Common myeloid progenitor, CD34-positive (primary cell): ENCODE measurements around the gene RSAD1.
A peak's percentile ranks its signal among the peaks of the same experiment; 100 is the strongest.

ENCODE experiments used
- CTCF ChIA-PET: fragments of 350-600 bp; sonication (Branson Sonifier 250); formaldehyde crosslinking; loops from one replicate; lab custom pipeline; 2021; ENCODE audit warnings: antibody characterized with exemption; lab: Charles Lee
- POLR2A ChIA-PET: fragments of 350-600 bp; sonication (Branson Sonifier 250); formaldehyde crosslinking; loops from one replicate; lab custom pipeline; 2021; ENCODE audit warnings: antibody characterized with exemption; lab: Charles Lee
- DNase-seq, 3 donors: peaks; one replicate each; pipeline versions ENCODE4 v3.0.0 to v3.0.0-alpha.2; 2013
- H3K27ac ChIP-seq, 2 experiments: 1 replicate in 1 of 2; 2 replicates in 1 of 2; pipeline ENCODE4 v1.7.0; 2013; ENCODE audit warnings: inconsistent platforms in 2 of 2, low read length in 2 of 2, mild to moderate bottlenecking in 2 of 2, low read depth in 1 of 2, moderate library complexity in 1 of 2; ENCODE audit not compliant: severe bottlenecking in 2 of 2, insufficient read depth in 1 of 2, poor library complexity in 1 of 2
- H3K27me3 ChIP-seq, 5 experiments: replicated peaks in 2 of 5; 1 replicate in 3 of 5; 2 replicates in 2 of 5; pipeline versions ENCODE4 v1.6.1 to v1.7.0; 2013; ENCODE audit warnings: low read length in 4 of 5, mild to moderate bottlenecking in 2 of 5, moderate library complexity in 2 of 5, inconsistent platforms in 1 of 5; ENCODE audit not compliant: insufficient read depth in 5 of 5, control insufficient read depth in 4 of 5
- H3K36me3 ChIP-seq, 4 experiments: 1 replicate in 2 of 4; 2 replicates in 2 of 4; pipeline versions ENCODE4 v1.6.1 to v1.7.0; 2013; ENCODE audit warnings: low read length in 3 of 4, control low read depth in 1 of 4, mild to moderate bottlenecking in 1 of 4; ENCODE audit not compliant: control insufficient read depth in 4 of 4, insufficient read depth in 4 of 4
- H3K4me1 ChIP-seq, 4 experiments: 1 replicate in 3 of 4; 2 replicates in 1 of 4; pipeline versions ENCODE4 v1.6.1 to v1.7.1; 2013; ENCODE audit warnings: low read length in 3 of 4, mild to moderate bottlenecking in 3 of 4, control low read depth in 1 of 4, inconsistent platforms in 1 of 4, moderate library complexity in 1 of 4; ENCODE audit not compliant: control insufficient read depth in 4 of 4, insufficient read depth in 4 of 4; ENCODE audit errors: control extremely low read depth in 1 of 4
- H3K4me3 ChIP-seq, 7 experiments: 1 replicate in 4 of 7; 2 replicates in 3 of 7; pipeline versions ENCODE4 v1.5.1 to v1.7.0; 2013; ENCODE audit warnings: mild to moderate bottlenecking in 7 of 7, low read length in 6 of 7, moderate library complexity in 6 of 7, inconsistent platforms in 2 of 7, low read depth in 2 of 7, control low read depth in 1 of 7; ENCODE audit not compliant: insufficient read depth in 4 of 7, control insufficient read depth in 1 of 7; ENCODE audit errors: extremely low read depth in 1 of 7
- H3K9me3 ChIP-seq, 5 experiments: 1 replicate in 4 of 5; 2 replicates in 1 of 5; pipeline versions ENCODE4 v1.6.1 to v1.7.1; 2013; ENCODE audit warnings: low read length in 4 of 5, mild to moderate bottlenecking in 2 of 5, inconsistent platforms in 1 of 5, low read depth in 1 of 5, moderate library complexity in 1 of 5; ENCODE audit not compliant: control insufficient read depth in 4 of 5, insufficient read depth in 2 of 5; ENCODE audit errors: control extremely low read depth in 1 of 5
- WGBS: methylation state at CpG from one replicate; pipeline ENCODE4 v1.1.5; 2013; ENCODE audit not compliant: insufficient coverage; 5-methylcytosine and 5-hydroxymethylcytosine counted together

The RSAD1 gene

GRCh38 chr17:50482110-50482509, 3.5 kb downstream of the RSAD1 start:
- 97% methylated on average over 19 of the region's 23 CpGs for WGBS
- Histone ChIP-seq H3K4me1 (peaks cover 0 to 21% (median 18%) of the 10 kb centered on the region in 4 experiments), H3K27ac (no peak overlapping the region), H3K27me3 (no peaks in the 10 kb centered on the region), H3K36me3 (peaks cover 9 to 48% (median 30%) of the 10 kb centered on the region in 4 experiments), H3K9me3 (no peaks in the 10 kb centered on the region), H3K4me3 (no peak overlapping the region)
- no peak for DNase-seq
- ChIA-PET CTCF (interaction anchor here (0.6 to 4.1 kb wide), 12 partner anchors 13 to 213 kb away, joined by 3 to 14 read pairs (median 3); partner anchors contain the start of gene CHAD), POLR2A (no interaction called here)

GRCh38 chr17:50482516-50482915, 3.9 kb downstream of the RSAD1 start:
- POLR2A ChIA-PET, result no interaction called here
- H3K4me3 ChIP-seq, result no peak overlapping the region
- peaks cover 0 to 21% (median 18%) of the 10 kb centered on the region in 4 experiments for H3K4me1 ChIP-seq
- CTCF ChIA-PET, result interaction anchor here (0.8 to 4.1 kb wide), 13 partner anchors 13 to 213 kb away, joined by 3 to 18 read pairs (median 4); partner anchors contain the start of gene CHAD
- no peaks in the 10 kb centered on the region for H3K9me3 ChIP-seq
- no peak overlapping the region for H3K27ac ChIP-seq
- WGBS, result 24% methylated on average over 3 of the region's 7 CpGs
- DNase-seq, result peak; percentile 77 to 87 (median 86)
- no peaks in the 10 kb centered on the region for H3K27me3 ChIP-seq
- H3K36me3 ChIP-seq, result peaks cover 9 to 48% (median 30%) of the 10 kb centered on the region in 4 experiments

- POLR2A ChIA-PET, result no interaction called here
- 93% methylated on average over 3 of the region's 5 CpGs for WGBS
- H3K4me3 ChIP-seq, result no peak overlapping the region
Measured at GRCh38 chr17:50483266-50483665, 4.6 kb downstream of the RSAD1 start.

GRCh38 chr17:50484386-50485155, 5.9 kb downstream of the RSAD1 start:
- DNase-seq, result no peak
- Histone ChIP-seq H3K27me3 (no peaks in the 10 kb centered on the region), H3K9me3 (no peaks in the 10 kb centered on the region), H3K4me1 (peaks cover 0 to 11% (median 7%) of the 10 kb centered on the region in 4 experiments), H3K4me3 (no peak overlapping the region), H3K27ac (no peak overlapping the region), H3K36me3 (peaks cover 9 to 48% (median 31%) of the 10 kb centered on the region in 4 experiments)
- 97% methylated on average over 7 of the region's 11 CpGs for WGBS
- CTCF ChIA-PET, result interaction anchor here (0.8 to 4.1 kb wide), 12 partner anchors 9 to 368 kb away, joined by 3 to 18 read pairs (median 5); partner anchors contain the start of genes CHAD and LRRC59
- POLR2A ChIA-PET, result no interaction called here

More at GRCh38 chr17:50483266-50483665, 4.6 kb downstream of the RSAD1 start:
- no peak for DNase-seq
- CTCF ChIA-PET, result interaction anchor here (0.6 to 4.1 kb wide), 18 partner anchors 11 to 370 kb away, joined by 3 to 18 read pairs (median 4); partner anchors contain the start of gene LRRC59
- peaks cover 0 to 18% (median 15%) of the 10 kb centered on the region in 4 experiments for H3K4me1 ChIP-seq
- H3K36me3 ChIP-seq, result peaks cover 9 to 48% (median 31%) of the 10 kb centered on the region in 4 experiments
- H3K9me3 ChIP-seq, result no peaks in the 10 kb centered on the region
- no peak overlapping the region for H3K27ac ChIP-seq
- H3K27me3 ChIP-seq, result no peaks in the 10 kb centered on the region

GRCh38 chr17:50487213-50488096, 8.8 kb downstream of the RSAD1 start:
- Histone ChIP-seq H3K4me1 (peaks cover 0 to 1% (median 0%) of the 10 kb centered on the region in 4 experiments), H3K4me3 (no peak overlapping the region), H3K36me3 (peaks cover 6 to 32% (median 25%) of the 10 kb centered on the region in 4 experiments), H3K9me3 (no peaks in the 10 kb centered on the region), H3K27ac (no peak overlapping the region), H3K27me3 (no peaks in the 10 kb centered on the region)
- 97% methylated on average over 15 of the region's 17 CpGs for WGBS
- ChIA-PET POLR2A (interaction anchor here (0.6 kb wide), 1 partner anchor 10 kb away, joined by 4 read pairs; no protein-coding TSS in a partner anchor), CTCF (interaction anchor here (0.6 to 2.0 kb wide), 4 partner anchors 8 to 138 kb away, joined by 3 to 10 read pairs (median 7); partner anchors contain the start of gene RSAD1)
- DNase-seq, result no peak

DNA sequence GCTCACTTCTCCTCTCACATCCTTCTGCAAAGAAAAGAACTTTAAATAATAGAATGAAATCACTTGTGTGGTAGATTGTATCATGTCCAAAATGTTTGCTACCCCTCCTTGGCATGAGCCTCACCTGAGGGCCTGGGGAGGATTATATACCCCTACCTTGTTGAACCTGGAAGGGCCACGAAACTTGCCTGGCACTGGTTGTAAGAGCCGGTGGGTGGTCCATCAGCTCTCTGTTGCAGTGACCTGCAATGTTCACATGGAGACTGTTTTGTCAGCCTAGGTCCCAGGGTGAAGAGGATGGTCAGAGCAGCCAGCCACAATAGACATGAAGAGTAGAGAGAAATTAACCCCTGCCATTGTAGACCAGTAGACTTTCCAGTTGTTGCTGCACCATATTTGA, 10.2 kb downstream of the RSAD1 start:
- H3K4me3 ChIP-seq, result no peak overlapping the region
- H3K9me3 ChIP-seq, result no peaks in the 10 kb centered on the region
- no peak overlapping the region for H3K27ac ChIP-seq
- POLR2A ChIA-PET, result no interaction called here
- no peak for DNase-seq
- CTCF ChIA-PET, result interaction anchor here (0.7 to 1.6 kb wide), 3 partner anchors 10 to 207 kb away, joined by 3 to 10 read pairs (median 4); partner anchors contain the start of gene RSAD1
- no peaks in the 10 kb centered on the region for H3K27me3 ChIP-seq
- no peaks in the 10 kb centered on the region for H3K4me1 ChIP-seq
- WGBS, result 100% methylated on average over 1 of the region's 2 CpGs
- H3K36me3 ChIP-seq, result peaks cover 6 to 21% (median 20%) of the 10 kb centered on the region in 4 experiments
